Endodermal cell (in vitro differentiated cells): ENCODE measurements around the gene ATG10. TPM values are rescaled to one million over a fixed set of nuclear protein-coding genes. Genes with fewer than 3 reads are reported as not detected.

Experiments used
- DNase-seq: peaks from one replicate; pipeline ENCODE4 v3.0.0-alpha.2; 2017
- H3K27ac ChIP-seq: 2 replicates; pipeline ENCODE4 v1.5.1; 2013; ENCODE audit warnings: mild to moderate bottlenecking, low read depth, low read length, moderate library complexity
- H3K27me3 ChIP-seq: 2 replicates; pipeline ENCODE4 v1.6.1; 2013; ENCODE audit warnings: mild to moderate bottlenecking, low read length, moderate library complexity; ENCODE audit not compliant: insufficient read depth, control insufficient read depth, poor library complexity, severe bottlenecking
- H3K36me3 ChIP-seq: 2 replicates; pipeline ENCODE4 v1.7.0; 2013; ENCODE audit warnings: mild to moderate bottlenecking, low read length, moderate library complexity; ENCODE audit not compliant: control insufficient read depth, insufficient read depth
- H3K4me1 ChIP-seq: one replicate; pipeline ENCODE4 v1.7.0; 2013; ENCODE audit warnings: low read length; ENCODE audit not compliant: control insufficient read depth, insufficient read depth
- H3K4me3 ChIP-seq: 2 replicates; pipeline ENCODE4 v1.5.1; 2013; ENCODE audit warnings: mild to moderate bottlenecking, low read length, moderate library complexity
- H3K9ac ChIP-seq: 2 replicates; pipeline ENCODE4 v1.6.1; 2013; ENCODE audit warnings: mild to moderate bottlenecking, low read length, moderate library complexity; ENCODE audit not compliant: poor library complexity, severe bottlenecking; ENCODE audit errors: extremely low read depth
- H3K9me3 ChIP-seq: 2 replicates; pipeline ENCODE4 v1.6.1; 2013; ENCODE audit warnings: mild to moderate bottlenecking, low read length, moderate library complexity; ENCODE audit not compliant: control insufficient read depth
- H3K27ac Mint-ChIP-seq: 2 replicates; pipeline ENCODE4 v1.8.0; 2020; ENCODE audit warnings: mixed read lengths
- H3K27me3 Mint-ChIP-seq: 2 replicates; pipeline ENCODE4 v1.8.0; 2021; ENCODE audit warnings: mild to moderate bottlenecking, mixed read lengths; ENCODE audit not compliant: insufficient read depth
- H3K36me3 Mint-ChIP-seq: 2 replicates; pipeline ENCODE4 v1.8.0; 2020; ENCODE audit warnings: low read depth, mixed read lengths
- H3K4me1 Mint-ChIP-seq: 2 replicates; pipeline ENCODE4 v1.8.0; 2020; ENCODE audit warnings: mixed read lengths
- H3K4me3 Mint-ChIP-seq: 2 replicates; pipeline ENCODE4 v1.8.0; 2020; ENCODE audit warnings: mild to moderate bottlenecking, moderate library complexity, mixed read lengths
- H3K9me3 Mint-ChIP-seq: 2 replicates; pipeline ENCODE4 v1.8.0; 2020; ENCODE audit warnings: mild to moderate bottlenecking, mixed read lengths
- CTCF ChIP-seq: fragments of 200-600 bp; sonication (generic); conservative IDR thresholded peaks from 2 replicates; pipeline ENCODE4 v1.5.0; 2021; ENCODE audit warnings: antibody characterized with exemption, mild to moderate bottlenecking
- WGBS, 2 experiments: methylation state at CpG; one replicate each; pipeline versions ENCODE4 v1.1.5 to v1.1.7; 2013; ENCODE audit warnings: missing lambda C conversion rate in 2 of 2, mixed read lengths in 1 of 2; ENCODE audit not compliant: insufficient coverage in 1 of 2, insufficient read length in 1 of 2; 5-methylcytosine and 5-hydroxymethylcytosine counted together
- total RNA-seq, 2 donors: library from RNA; stranded (reverse); fragmentation: NEBNext Ultra II Directional in 1 of 2; extraction: Animal tissue kit (Norgen Biotek cat#: 25700) in 1 of 2; gene quantifications; 2 replicates in 1 of 2; 3 replicates in 1 of 2; pipeline ENCODE4 v1.2.1, GENCODE V29; 2021

ATG10 gene
- total RNA-seq, 2 donors from 2014 or later, result 17.9 to 22.6 TPM

GRCh38 chr5:81925009-81925408 is 46.8 kb upstream of the ATG10 start:
- Histone ChIP-seq H3K4me3 (no peak overlapping the region), H3K27me3 (no peaks in the 10 kb centered on the region), H3K9ac (no peak overlapping the region), H3K27ac (no peak overlapping the region), H3K4me1 (no peaks in the 10 kb centered on the region), H3K9me3 (no peaks in the 10 kb centered on the region), H3K36me3 (no peaks in the 10 kb centered on the region)
- no peak for DNase-seq
- H3K4me3 Mint-ChIP-seq, result no peak overlapping the region
- no peak overlapping the region for H3K27ac Mint-ChIP-seq
- no peaks in the 10 kb centered on the region for H3K36me3 Mint-ChIP-seq
- WGBS, 2 experiments, result 92 to 95% methylated on average over 4 of the region's 4 CpGs
- H3K27me3 Mint-ChIP-seq, result no peaks in the 10 kb centered on the region
- no peaks in the 10 kb centered on the region for H3K4me1 Mint-ChIP-seq
- no peak for TF ChIP-seq CTCF
- peaks cover 6% of the 10 kb centered on the region for H3K9me3 Mint-ChIP-seq

DNA sequence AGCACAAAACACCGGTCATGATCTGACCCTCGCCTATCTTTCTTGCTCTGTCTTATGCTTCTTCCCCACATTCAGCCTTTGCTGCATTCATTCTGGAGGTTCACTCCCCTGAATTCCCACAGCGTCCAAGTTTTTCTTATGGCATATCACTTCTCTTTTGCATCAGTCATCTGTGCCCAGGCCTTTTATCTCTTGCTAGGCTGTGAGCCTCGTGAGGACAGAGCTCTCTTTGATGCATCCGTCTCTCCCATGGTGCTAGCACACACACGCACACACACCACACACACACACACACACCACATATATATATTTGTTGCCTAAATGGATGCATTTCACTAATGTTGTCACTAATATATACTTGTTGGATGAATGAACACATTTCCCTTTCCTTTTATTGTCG is 45.8 kb upstream of the ATG10 start:
- no peaks in the 10 kb centered on the region for H3K4me1 ChIP-seq
- H3K36me3 Mint-ChIP-seq, result no peaks in the 10 kb centered on the region
- TF ChIP-seq CTCF, result no peak
- no peaks in the 10 kb centered on the region for H3K27me3 Mint-ChIP-seq
- H3K9me3 ChIP-seq, result no peaks in the 10 kb centered on the region
- H3K27ac ChIP-seq, result no peak overlapping the region
- H3K9me3 Mint-ChIP-seq, result peaks cover 6% of the 10 kb centered on the region
- H3K9ac ChIP-seq, result no peak overlapping the region
- WGBS, 2 experiments, result 73 to 90% methylated on average over 3 to 7 of the region's 7 CpGs
- H3K27ac Mint-ChIP-seq, result no peak overlapping the region
- no peaks in the 10 kb centered on the region for H3K36me3 ChIP-seq
- no peaks in the 10 kb centered on the region for H3K27me3 ChIP-seq
- no peak overlapping the region for H3K4me3 ChIP-seq
- H3K4me3 Mint-ChIP-seq, result no peak overlapping the region
- no peak for DNase-seq
- no peaks in the 10 kb centered on the region for H3K4me1 Mint-ChIP-seq

GRCh38 chr5:81936066-81936465 is 35.8 kb upstream of the ATG10 start:
- Mint-ChIP-seq H3K4me1 (peaks cover 4% of the 10 kb centered on the region), H3K9me3 (peaks cover 14% of the 10 kb centered on the region), H3K36me3 (peaks cover 8% of the 10 kb centered on the region), H3K4me3 (no peak overlapping the region), H3K27ac (no peak overlapping the region), H3K27me3 (no peaks in the 10 kb centered on the region)
- Histone ChIP-seq H3K4me1 (no peaks in the 10 kb centered on the region), H3K36me3 (no peaks in the 10 kb centered on the region), H3K9me3 (peaks cover 13% of the 10 kb centered on the region), H3K27ac (no peak overlapping the region), H3K9ac (no peak overlapping the region), H3K27me3 (no peaks in the 10 kb centered on the region), H3K4me3 (no peak overlapping the region)
- TF ChIP-seq CTCF, result no peak
- 86 to 100% methylated on average over 1 of the region's 1 CpG for WGBS, 2 experiments
- DNase-seq, result no peak
